Measurements from ENCODE around the gene MYCBP. TPM values are rescaled to one million over a fixed set of nuclear protein-coding genes. Genes with fewer than 3 reads are reported as not detected.

MYCBP gene
- total and polyA plus RNA-seq, 2 of the 13 experiments (the other 11 are each of a cell fraction or from before 2014, with no cell fraction given), result 11.4 to 30.4 TPM

GRCh38 chr1:38873027-38873969 is at the start of gene MYCBP (continued):
- TF ChIP-seq GMEB1 (CRISPR knock-in tag; IDR thresholded peaks at IDR 0.05; ENCODE audit: borderline replicate concordance) (peak; percentile 60; the same call in 1 of the 2 replicates), ZNF770 (CRISPR knock-in tag; IDR thresholded peaks at IDR 0.05) (no peak), GFI1 (CRISPR knock-in tag; IDR thresholded peaks at IDR 0.05; ENCODE audit: borderline replicate concordance) (peak; percentile 63; the same call in 1 of the 2 replicates), ELF4 (CRISPR knock-in tag; IDR thresholded peaks at IDR 0.05; ENCODE audit: borderline replicate concordance) (no peak), ZNF567 (CRISPR knock-in tag; IDR thresholded peaks at IDR 0.05; ENCODE audit: borderline replicate concordance) (no peak), ZFX (CRISPR knock-in tag; IDR thresholded peaks at IDR 0.05; ENCODE audit: low read depth) (peak; percentile 67), ZNF468 (CRISPR knock-in tag; IDR thresholded peaks at IDR 0.05) (no peak), ZNF264 (CRISPR knock-in tag; IDR thresholded peaks at IDR 0.05) (no peak; the same call in 1 of the 2 replicates), ZNF276 (CRISPR knock-in tag; IDR thresholded peaks at IDR 0.05; ENCODE audit: low read depth) (no peak), ZNF414 (CRISPR knock-in tag; IDR thresholded peaks at IDR 0.05) (no peak), MAFG (CRISPR knock-in tag; IDR thresholded peaks at IDR 0.05) (no peak), SAP130 (CRISPR knock-in tag; IDR thresholded peaks at IDR 0.05; ENCODE audit: low read depth) (peak; percentile 95), KAT2B (IDR thresholded peaks at IDR 0.05; ENCODE audit: borderline replicate concordance, low read depth, low read length) (no peak), ZFP91 (CRISPR knock-in tag; IDR thresholded peaks at IDR 0.05; ENCODE audit: borderline replicate concordance) (peak; percentile 82; the same call in 1 of the 2 replicates), ZBTB21 (CRISPR knock-in tag; IDR thresholded peaks at IDR 0.05) (no peak), ZNF773 (CRISPR knock-in tag; IDR thresholded peaks at IDR 0.05; ENCODE audit: borderline replicate concordance) (0 out of 2 replicates have a peak, but pooled peaks have one; percentile 64), EEA1 (CRISPR knock-in tag; IDR thresholded peaks at IDR 0.05; ENCODE audit: borderline replicate concordance) (no peak), ZBTB26 (CRISPR knock-in tag; IDR thresholded peaks at IDR 0.05; ENCODE audit: borderline replicate concordance) (no peak)

Data from HepG2 (cell line).